Endothelial cell of umbilical vein (primary cell): ENCODE data around the gene ASPSCR1. TPM values are rescaled to one million over a fixed set of nuclear protein-coding genes. Genes with fewer than 3 reads are reported as not detected.

Source experiments
- BruUV-seq: library from RNA; stranded (reverse); fragments of 400-500 nt; replicated peaks from 2 replicates; lab custom pipeline; 2021; lab: Mats Ljungman, UMichigan
- CTCF ChIA-PET: fragments of 300-600, 350-600 bp; sonication (Branson Sonifier 250); formaldehyde crosslinking; loops from one replicate; lab custom pipeline; 2021; ENCODE audit warnings: antibody characterized with exemption, inconsistent platforms; lab: Charles Lee
- POLR2A ChIA-PET: fragments of 300-600, 350-600 bp; sonication (Branson Sonifier 250); formaldehyde crosslinking; loops from one replicate; lab custom pipeline; 2021; ENCODE audit warnings: antibody characterized with exemption, inconsistent platforms; lab: Charles Lee
- DNase-seq: peaks from one replicate; pipeline ENCODE4 v3.0.0-alpha.2; 2011; ENCODE audit warnings: low read depth, low spot score
- FAIRE-seq: peaks from 2 replicates; lab custom pipeline; 2011; peaks lifted over from hg19 to GRCh38; lab: Jason Lieb, UNC
- H2AFZ ChIP-seq: 2 replicates; pipeline ENCODE4 v1.6.0; 2012; ENCODE audit warnings: low read depth, low read length, control low read depth, inconsistent platforms
- H3K27ac ChIP-seq: 2 replicates; pipeline ENCODE4 v1.5.1; 2011; ENCODE audit warnings: low read depth, mild to moderate bottlenecking, control low read depth, low read length, moderate library complexity; ENCODE audit not compliant: insufficient read depth
- H3K27me3 ChIP-seq, 2 experiments: 2 replicates each; pipeline versions ENCODE4 v1.6.0 to v1.6.1; 2011; ENCODE audit warnings: low read length in 2 of 2, mixed read lengths in 1 of 2; ENCODE audit not compliant: control insufficient read depth in 2 of 2, insufficient read depth in 2 of 2
- H3K36me3 ChIP-seq, 2 experiments: 2 replicates in 1 of 2; 3 replicates in 1 of 2; pipeline ENCODE4 v1.5.1; 2011; ENCODE audit warnings: low read length in 2 of 2, mild to moderate bottlenecking in 1 of 2, moderate library complexity in 1 of 2; ENCODE audit not compliant: control insufficient read depth in 2 of 2, insufficient read depth in 2 of 2; ENCODE audit errors: extremely low read depth in 1 of 2
- H3K4me1 ChIP-seq: 3 replicates; pipeline ENCODE4 v1.5.1; 2011; ENCODE audit warnings: mild to moderate bottlenecking, low read length; ENCODE audit not compliant: control insufficient read depth, insufficient read depth; ENCODE audit errors: extremely low read depth
- H3K4me2 ChIP-seq: 2 replicates; pipeline ENCODE4 v1.6.1; 2011; ENCODE audit warnings: low read length, control low read depth, mixed read lengths; ENCODE audit not compliant: insufficient read depth
- H3K4me3 ChIP-seq, 3 experiments: fragments of 200-600 bp in 1 of 3; sonication (generic), shearing (Covaris generic) in 1 of 3; replicated peaks in 1 of 3; 2 replicates each; pipeline ENCODE4 v1.5.1; 2011 to 2016; ENCODE audit warnings: control low read depth in 3 of 3, low read length in 3 of 3, mild to moderate bottlenecking in 2 of 3, inconsistent platforms in 1 of 3, low read depth in 1 of 3, moderate library complexity in 1 of 3; ENCODE audit not compliant: insufficient read depth in 1 of 3
- H3K79me2 ChIP-seq: 2 replicates; pipeline ENCODE4 v1.6.0; 2012; ENCODE audit warnings: low read length, inconsistent platforms; ENCODE audit not compliant: control insufficient read depth, insufficient read depth
- H3K9ac ChIP-seq: replicated peaks from 2 replicates; pipeline ENCODE3; 2011; ENCODE audit warnings: low read length, control low read depth; ENCODE audit not compliant: insufficient read depth; ENCODE audit errors: extremely low read depth
- H3K9me1 ChIP-seq: replicated peaks from 3 replicates; pipeline ENCODE4 v1.6.0; 2011; ENCODE audit warnings: mild to moderate bottlenecking, low read length; ENCODE audit not compliant: control insufficient read depth, insufficient read depth; ENCODE audit errors: extremely low read depth
- H3K9me3 ChIP-seq: replicated peaks from 2 replicates; pipeline ENCODE4 v1.5.1; 2012; ENCODE audit warnings: low read length, inconsistent platforms; ENCODE audit not compliant: control insufficient read depth, insufficient read depth
- H4K20me1 ChIP-seq: replicated peaks from 2 replicates; pipeline ENCODE3; 2011; ENCODE audit warnings: mild to moderate bottlenecking, low read length; ENCODE audit not compliant: control insufficient read depth, insufficient read depth; ENCODE audit errors: extremely low read depth
- EZH2 ChIP-seq: IDR thresholded peaks from 2 replicates; pipeline ENCODE4 v1.6.1; 2012; ENCODE audit warnings: borderline replicate concordance, low read depth, mild to moderate bottlenecking, moderate library complexity, low read length, inconsistent platforms; ENCODE audit not compliant: severe bottlenecking
- FOS ChIP-seq: IDR thresholded peaks from 2 replicates; pipeline ENCODE4 v1.6.1; 2011; ENCODE audit warnings: mild to moderate bottlenecking, low read length, moderate library complexity, borderline replicate concordance; ENCODE audit not compliant: insufficient read depth
- GATA2 ChIP-seq: IDR thresholded peaks from 2 replicates; pipeline ENCODE4 v1.7.0; 2011; ENCODE audit warnings: low read depth, mild to moderate bottlenecking, moderate library complexity, mixed read lengths, low read length; ENCODE audit not compliant: insufficient read length, insufficient read depth
- JUN ChIP-seq: IDR thresholded peaks from 2 replicates; pipeline ENCODE4 v1.6.1; 2011; ENCODE audit warnings: borderline replicate concordance, low read depth; ENCODE audit not compliant: insufficient read length, insufficient read depth
- MYC ChIP-seq: IDR thresholded peaks from one replicate; pipeline ENCODE4 v1.6.1; 2011; ENCODE audit warnings: mild to moderate bottlenecking, low read depth, low read length
- POLR2A ChIP-seq: IDR thresholded peaks from 2 replicates; pipeline ENCODE4 v1.6.1; 2012; ENCODE audit warnings: low read depth, mild to moderate bottlenecking, control low read depth, low read length
- POLR2AphosphoS5 ChIP-seq: IDR thresholded peaks from 2 replicates; pipeline ENCODE4 v1.6.1; 2012; ENCODE audit warnings: low read depth, mild to moderate bottlenecking, control low read depth, low read length, moderate library complexity; ENCODE audit not compliant: insufficient read depth
- dilution Hi-C: fragments of 300-500 bp; cut with MboI; formaldehyde crosslinking; loops from one replicate; pipeline ENCODE4 v1.15.0; 2019; ENCODE audit warnings: low sequenced_read_pairs; ENCODE audit not compliant: extremely low pct_ligation_motif_present
- intact Hi-C: fragments of 100-400 bp; cut with micrococcal nuclease; formaldehyde crosslinking; loops from one replicate; pipeline ENCODE4 v1.10.0; 2022
- polyA plus RNA-seq, 4 experiments: library from polyadenylated mRNA; depleted of rRNA in 3 of 4; stranded (reverse) in 3 of 4; unstranded in 1 of 4; fragments of >200 nt; gene quantifications; 2 replicates each; pipeline versions ENCODE4 v1.2.1 to v1.2.3, GENCODE V29; 2011 to 2012; ENCODE audit warnings: missing spikeins in 1 of 4
- total RNA-seq: library from RNA; stranded (reverse); gene quantifications from 2 replicates; pipeline ENCODE4 v1.2.3, GENCODE V29; 2021
- TF ChIP-seq, protein P1 (sequence below), 2 donors: IDR thresholded peaks; 1 replicate in 1 of 2; 2 replicates in 1 of 2; pipeline ENCODE4 v1.5.1; 2011; ENCODE audit warnings: low read length in 2 of 2, mild to moderate bottlenecking in 2 of 2, moderate library complexity in 2 of 2, control low read depth in 1 of 2, inconsistent platforms in 1 of 2, low read depth in 1 of 2; ENCODE audit not compliant: insufficient read depth in 1 of 2; ENCODE audit errors: extremely low read depth in 1 of 2
- TF ChIP-seq, protein P2 (sequence below): IDR thresholded peaks from 2 replicates; pipeline ENCODE4 v1.6.1; 2011; ENCODE audit not compliant: insufficient read depth, insufficient read length

Gene ASPSCR1
- total and polyA plus RNA-seq, 2 donors (not counting 3 experiments of a cell fraction or from before 2014, with no cell fraction given): 24.8 to 36.5 TPM

- Histone ChIP-seq H3K9ac (no peak overlapping the region), H2AFZ (no peak overlapping the region), H3K36me3 (peaks cover 5 to 49% of the 10 kb centered on the region in 2 experiments), H3K4me2 (no peak overlapping the region), H3K27me3 (no peaks in the 10 kb centered on the region), H4K20me1 (no peaks in the 10 kb centered on the region), H3K27ac (no peak overlapping the region), H3K9me3 (no peaks in the 10 kb centered on the region), H3K4me3 (no peak overlapping the region), H3K9me1 (no peaks in the 10 kb centered on the region), H3K4me1 (peaks cover 9% of the 10 kb centered on the region), H3K79me2 (peaks cover 7% of the 10 kb centered on the region)
- DNase-seq (no peak), FAIRE-seq (no peak)
- CTCF ChIA-PET: no interaction called here
- intact Hi-C loops (no loop called here), dilution Hi-C loops (no loop called here)
- POLR2A ChIA-PET: no interaction called here
- TF ChIP-seq JUN (no peak), POLR2A (no peak), POLR2AphosphoS5 (no peak), MYC (no peak), FOS (no peak), EZH2 (no peak), GATA2 (no peak)
- TF ChIP-seq, protein P1, sequence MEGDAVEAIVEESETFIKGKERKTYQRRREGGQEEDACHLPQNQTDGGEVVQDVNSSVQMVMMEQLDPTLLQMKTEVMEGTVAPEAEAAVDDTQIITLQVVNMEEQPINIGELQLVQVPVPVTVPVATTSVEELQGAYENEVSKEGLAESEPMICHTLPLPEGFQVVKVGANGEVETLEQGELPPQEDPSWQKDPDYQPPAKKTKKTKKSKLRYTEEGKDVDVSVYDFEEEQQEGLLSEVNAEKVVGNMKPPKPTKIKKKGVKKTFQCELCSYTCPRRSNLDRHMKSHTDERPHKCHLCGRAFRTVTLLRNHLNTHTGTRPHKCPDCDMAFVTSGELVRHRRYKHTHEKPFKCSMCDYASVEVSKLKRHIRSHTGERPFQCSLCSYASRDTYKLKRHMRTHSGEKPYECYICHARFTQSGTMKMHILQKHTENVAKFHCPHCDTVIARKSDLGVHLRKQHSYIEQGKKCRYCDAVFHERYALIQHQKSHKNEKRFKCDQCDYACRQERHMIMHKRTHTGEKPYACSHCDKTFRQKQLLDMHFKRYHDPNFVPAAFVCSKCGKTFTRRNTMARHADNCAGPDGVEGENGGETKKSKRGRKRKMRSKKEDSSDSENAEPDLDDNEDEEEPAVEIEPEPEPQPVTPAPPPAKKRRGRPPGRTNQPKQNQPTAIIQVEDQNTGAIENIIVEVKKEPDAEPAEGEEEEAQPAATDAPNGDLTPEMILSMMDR (IDR thresholded peaks at IDR 0.05; ENCODE audit: extremely low read depth in 1 of 2, insufficient read depth in 1 of 2, low read depth in 1 of 2, low read length in 2 of 2): no peak
- TF ChIP-seq, protein P2, sequence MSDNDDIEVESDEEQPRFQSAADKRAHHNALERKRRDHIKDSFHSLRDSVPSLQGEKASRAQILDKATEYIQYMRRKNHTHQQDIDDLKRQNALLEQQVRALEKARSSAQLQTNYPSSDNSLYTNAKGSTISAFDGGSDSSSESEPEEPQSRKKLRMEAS: no peak
- BruUV-seq: no TSS peak
These were observed 83.2 kb downstream of the ASPSCR1 start for GRCh38 chr17:82060614-82061013.
